PC-9 (cell line): ENCODE results near the gene OXCT1. TPM values are rescaled to one million over a fixed set of nuclear protein-coding genes. Genes with fewer than 3 reads are reported as not detected.

Experiments
- BruUV-seq: library from RNA; stranded (reverse); fragments of 400-500 nt; replicated peaks from 2 replicates; lab custom pipeline; 2021; lab: Mats Ljungman, UMichigan
- CTCF ChIA-PET: fragments of 300-600 bp; sonication (Branson Sonifier 250); formaldehyde crosslinking; loops from one replicate; lab custom pipeline; 2022; ENCODE audit warnings: antibody characterized with exemption; lab: Charles Lee
- POLR2A ChIA-PET: fragments of 300-600 bp; sonication (Branson Sonifier 250); formaldehyde crosslinking; loops from one replicate; lab custom pipeline; 2022; ENCODE audit warnings: antibody characterized with exemption; ENCODE audit not compliant: unreplicated experiment; lab: Charles Lee
- DNase-seq, 2 experiments: peaks; one replicate each; pipeline versions ENCODE4 v3.0.0 to v3.0.0-alpha.2; 2015 to 2022; ENCODE audit warnings: mixed read lengths in 1 of 2
- H2AFZ ChIP-seq: fragments of 200-600 bp; sonication (generic); 2 replicates; pipeline ENCODE4 v1.8.1; 2017; ENCODE audit warnings: antibody characterized with exemption
- H3F3A ChIP-seq: fragments of 200-600 bp; sonication (generic); 2 replicates; pipeline ENCODE4 v1.8.1; 2017; ENCODE audit warnings: antibody characterized with exemption, mild to moderate bottlenecking, low read depth; ENCODE audit not compliant: insufficient read depth
- H3K27ac ChIP-seq: fragments of 200-600 bp; sonication (generic); 2 replicates; pipeline ENCODE4 v1.6.1; 2016; ENCODE audit warnings: mixed run types
- H3K27me3 ChIP-seq: fragments of 200-600 bp; sonication (generic); 2 replicates; pipeline ENCODE4 v1.6.1; 2016; ENCODE audit warnings: low read depth, mixed run types; ENCODE audit not compliant: insufficient read depth
- H3K36me3 ChIP-seq: fragments of 200-600 bp; sonication (generic); 2 replicates; pipeline ENCODE4 v1.6.1; 2016; ENCODE audit warnings: low read depth, mixed run types
- H3K4me1 ChIP-seq: fragments of 200-600 bp; sonication (generic); replicated peaks from 2 replicates; pipeline ENCODE4 v1.6.1; 2016; ENCODE audit warnings: mixed run types; ENCODE audit not compliant: insufficient read depth
- H3K4me2 ChIP-seq: fragments of 200-600 bp; sonication (generic); 2 replicates; pipeline ENCODE4 v1.6.1; 2017; ENCODE audit warnings: mixed run types
- H3K4me3 ChIP-seq: fragments of 200-600 bp; sonication (generic); 2 replicates; pipeline ENCODE4 v1.6.1; 2016; ENCODE audit warnings: mixed run types
- H3K79me2 ChIP-seq: fragments of 200-600 bp; sonication (generic); 2 replicates; pipeline ENCODE4 v1.6.1; 2017; ENCODE audit warnings: low read depth, mixed run types
- H3K9me2 ChIP-seq: fragments of 200-600 bp; sonication (generic); 2 replicates; pipeline ENCODE4 v1.8.1; 2017; ENCODE audit warnings: mild to moderate bottlenecking; ENCODE audit not compliant: insufficient read depth
- H3K9me3 ChIP-seq: fragments of 200-600 bp; sonication (generic); 2 replicates; pipeline ENCODE4 v1.8.1; 2016; ENCODE audit warnings: low read depth; ENCODE audit not compliant: insufficient read depth
- H4K20me1 ChIP-seq: fragments of 200-600 bp; sonication (generic); 2 replicates; pipeline ENCODE4 v1.8.1; 2017; ENCODE audit not compliant: insufficient read depth
- EZH2 ChIP-seq: fragments of 200-600 bp; sonication (generic); IDR thresholded peaks from 2 replicates; pipeline ENCODE4 v1.8.0; 2017; ENCODE audit warnings: antibody characterized with exemption, low read depth
- intact Hi-C: fragments of 100-400 bp; cut with micrococcal nuclease; formaldehyde crosslinking; loops from one replicate; pipeline ENCODE4 v1.10.0; 2022; ENCODE audit not compliant: unreplicated experiment
- total RNA-seq: library from RNA; stranded (reverse); gene quantifications from 2 replicates; pipeline ENCODE4 v1.2.3, GENCODE V29; 2021
- TF ChIP-seq, protein P1 (sequence below): fragments of 200-600 bp; sonication (generic); conservative IDR thresholded peaks from 2 replicates; pipeline ENCODE4 v1.6.1; 2017; ENCODE audit warnings: mixed run types, antibody characterized with exemption, mild to moderate bottlenecking, moderate library complexity

OXCT1 gene
- total RNA-seq, 1 experiment from 2014 or later = 29.7 TPM

- H3K9me3 ChIP-seq = no peaks in the 10 kb centered on the region
- no peak overlapping the region for H3K4me3 ChIP-seq
- no peaks in the 10 kb centered on the region for H3F3A ChIP-seq
- H3K79me2 ChIP-seq = no peaks in the 10 kb centered on the region
- no TSS peak for BruUV-seq
- H2AFZ ChIP-seq = no peak overlapping the region
- H3K36me3 ChIP-seq = no peaks in the 10 kb centered on the region
- TF ChIP-seq, protein P1, sequence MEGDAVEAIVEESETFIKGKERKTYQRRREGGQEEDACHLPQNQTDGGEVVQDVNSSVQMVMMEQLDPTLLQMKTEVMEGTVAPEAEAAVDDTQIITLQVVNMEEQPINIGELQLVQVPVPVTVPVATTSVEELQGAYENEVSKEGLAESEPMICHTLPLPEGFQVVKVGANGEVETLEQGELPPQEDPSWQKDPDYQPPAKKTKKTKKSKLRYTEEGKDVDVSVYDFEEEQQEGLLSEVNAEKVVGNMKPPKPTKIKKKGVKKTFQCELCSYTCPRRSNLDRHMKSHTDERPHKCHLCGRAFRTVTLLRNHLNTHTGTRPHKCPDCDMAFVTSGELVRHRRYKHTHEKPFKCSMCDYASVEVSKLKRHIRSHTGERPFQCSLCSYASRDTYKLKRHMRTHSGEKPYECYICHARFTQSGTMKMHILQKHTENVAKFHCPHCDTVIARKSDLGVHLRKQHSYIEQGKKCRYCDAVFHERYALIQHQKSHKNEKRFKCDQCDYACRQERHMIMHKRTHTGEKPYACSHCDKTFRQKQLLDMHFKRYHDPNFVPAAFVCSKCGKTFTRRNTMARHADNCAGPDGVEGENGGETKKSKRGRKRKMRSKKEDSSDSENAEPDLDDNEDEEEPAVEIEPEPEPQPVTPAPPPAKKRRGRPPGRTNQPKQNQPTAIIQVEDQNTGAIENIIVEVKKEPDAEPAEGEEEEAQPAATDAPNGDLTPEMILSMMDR = no peak
- TF ChIP-seq EZH2 = no peak
- no peak overlapping the region for H3K27ac ChIP-seq
- DNase-seq = no peak
- no peaks in the 10 kb centered on the region for H4K20me1 ChIP-seq
- no peaks in the 10 kb centered on the region for H3K27me3 ChIP-seq
- H3K4me2 ChIP-seq = no peak overlapping the region
- ChIA-PET POLR2A (no interaction called here), CTCF (no interaction called here)
- no peaks in the 10 kb centered on the region; the same call in 1 of the 2 replicates for H3K9me2 ChIP-seq
- intact Hi-C loops = loop anchor here (10.0 kb wide), 1 partner anchor 1506 kb away; no protein-coding TSS in a partner anchor
- H3K4me1 ChIP-seq = no peaks in the 10 kb centered on the region
Measured at GRCh38 chr5:41878643-41879478, 8.6 kb upstream of the OXCT1 start.

GRCh38 chr5:41878173-41878572, 7.9 kb upstream of the OXCT1 start:
- ChIA-PET CTCF (no interaction called here), POLR2A (no interaction called here)
- no peaks in the 10 kb centered on the region for H3F3A ChIP-seq
- H3K9me3 ChIP-seq = no peaks in the 10 kb centered on the region
- H3K4me2 ChIP-seq = no peak overlapping the region
- H3K4me3 ChIP-seq = no peak overlapping the region
- no peaks in the 10 kb centered on the region for H3K27me3 ChIP-seq
- no peaks in the 10 kb centered on the region for H3K79me2 ChIP-seq
- no peak for DNase-seq
- intact Hi-C loops = loop anchor here (10.0 kb wide), 1 partner anchor 1507 kb away; no protein-coding TSS in a partner anchor
- no peaks in the 10 kb centered on the region for H3K4me1 ChIP-seq
- no TSS peak for BruUV-seq
- H3K36me3 ChIP-seq = no peaks in the 10 kb centered on the region
- no peak overlapping the region for H2AFZ ChIP-seq
- H3K9me2 ChIP-seq = no peaks in the 10 kb centered on the region; the same call in 1 of the 2 replicates
- TF ChIP-seq EZH2 = no peak
- TF ChIP-seq, protein P1 = no peak
- no peaks in the 10 kb centered on the region for H4K20me1 ChIP-seq
- no peak overlapping the region for H3K27ac ChIP-seq

GRCh38 chr5:41877408-41877807, 7.2 kb upstream of the OXCT1 start:
- ChIA-PET POLR2A (no interaction called here), CTCF (no interaction called here)
- intact Hi-C loops = loop anchor here (10.0 kb wide), 1 partner anchor 1507 kb away; no protein-coding TSS in a partner anchor
- H3K4me1 ChIP-seq = no peaks in the 10 kb centered on the region
- no peaks in the 10 kb centered on the region for H3K9me3 ChIP-seq
- no TSS peak for BruUV-seq
- no peak overlapping the region for H3K27ac ChIP-seq
- H2AFZ ChIP-seq = no peak overlapping the region
- no peaks in the 10 kb centered on the region; the same call in 1 of the 2 replicates for H3K9me2 ChIP-seq
- no peaks in the 10 kb centered on the region for H3K36me3 ChIP-seq
- H3K79me2 ChIP-seq = no peaks in the 10 kb centered on the region
- H3K27me3 ChIP-seq = no peaks in the 10 kb centered on the region
- no peak for DNase-seq
- TF ChIP-seq, protein P1 = no peak
- TF ChIP-seq EZH2 = no peak
- no peak overlapping the region for H3K4me2 ChIP-seq
- H4K20me1 ChIP-seq = no peaks in the 10 kb centered on the region
- H3K4me3 ChIP-seq = no peak overlapping the region
- no peaks in the 10 kb centered on the region for H3F3A ChIP-seq
